ENCODE data around the gene ZNF514. TPM values are rescaled to one million over a fixed set of nuclear protein-coding genes. Genes with fewer than 3 reads are reported as not detected.

ZNF514 gene
- total RNA-seq (2022; extraction: Qiagen RNA extraction; ENCODE audit: low read depth), result 5.3 to 8.8 TPM (median 7.7 TPM) in 5 replicates

GRCh38 chr2:95159690-95160449 lies at the start of gene ZNF514:
ZNF514 (minus strand) TSS chr2:95159848; CDS start chr2:95153253, 6,595 bp downstream.

GRCh38 chr2:95207111-95207961 lies 47.7 kb upstream of the ZNF514 start, which contains the start of gene ZNF892:
ZNF892 (plus strand) TSS chr2:95207521; CDS start chr2:95207816, 295 bp downstream.

GRCh38 chr2:95165371-95166064 lies 5.9 kb upstream of the ZNF514 start, which contains the start of gene ZNF2:
ZNF2 (plus strand) TSS chr2:95165809; CDS start chr2:95176227, 10,418 bp downstream.

GRCh38 chr2:95121407-95122196 lies 38.0 kb downstream of the ZNF514 start, which contains the start of gene MRPS5:
MRPS5 (minus strand) TSS chr2:95121808; CDS start chr2:95121791, 17 bp downstream.

Other genes with a start within 250 kb of the ZNF514 start
- not detected in 5 replicates for gene MAL, start 134.1 kb downstream of the ZNF514 start, total RNA-seq (2022; extraction: Qiagen RNA extraction; ENCODE audit: low read depth)
- gene MRPS5, start 38.0 kb downstream of the ZNF514 start, total RNA-seq (2022; extraction: Qiagen RNA extraction; ENCODE audit: low read depth), result 71.8 to 85.8 TPM (median 77.0 TPM) in 5 replicates
- gene ZNF2, start 6.0 kb upstream of the ZNF514 start, total RNA-seq (2022; extraction: Qiagen RNA extraction; ENCODE audit: low read depth), result 2.4 to 3.8 TPM (median 3.5 TPM) in 5 replicates
- 0.28 to 0.70 TPM (median 0.40 TPM) in 5 replicates for gene ZNF892, start 47.7 kb upstream of the ZNF514 start, total RNA-seq (2022; extraction: Qiagen RNA extraction; ENCODE audit: low read depth)
- gene PROM2, start 114.6 kb upstream of the ZNF514 start, total RNA-seq (2022; extraction: Qiagen RNA extraction; ENCODE audit: low read depth), result 0.11 to 0.19 TPM (median 0.15 TPM) in 3 of 5 replicates, not detected in the others
- 1.1 to 2.5 TPM (median 2.1 TPM) in 5 replicates for gene KCNIP3, start 137.5 kb upstream of the ZNF514 start, total RNA-seq (2022; extraction: Qiagen RNA extraction; ENCODE audit: low read depth)
- 25.5 to 34.0 TPM (median 30.1 TPM) in 5 replicates for gene FAHD2A, start 242.9 kb upstream of the ZNF514 start, total RNA-seq (2022; extraction: Qiagen RNA extraction; ENCODE audit: low read depth)